PC-3 (cell line): ENCODE data around the gene KRT7. TPM values are rescaled to one million over a fixed set of nuclear protein-coding genes. Genes with fewer than 3 reads are reported as not detected.

Experiments
- ATAC-seq: fragments of 200-7000 bp; cut with Tn5 transposase; 2 replicates; pipeline ENCODE4 v1.9.1; 2020; ENCODE audit warnings: mild to moderate bottlenecking, moderate library complexity
- BruUV-seq: library from RNA; stranded (reverse); fragments of 400-500 nt; replicated peaks from 2 replicates; lab custom pipeline; 2021; lab: Mats Ljungman, UMichigan
- CTCF ChIA-PET: fragments of 300-600 bp; sonication (Branson Sonifier 250); formaldehyde crosslinking; loops from one replicate; lab custom pipeline; 2022; ENCODE audit warnings: antibody characterized with exemption; lab: Charles Lee
- POLR2A ChIA-PET: fragments of 300-600 bp; sonication (Branson Sonifier 250); formaldehyde crosslinking; loops from one replicate; lab custom pipeline; 2022; ENCODE audit warnings: antibody characterized with exemption; ENCODE audit not compliant: unreplicated experiment; lab: Charles Lee
- DNase-seq: peaks from one replicate; pipeline ENCODE4 v3.0.0-alpha.2; 2015
- H2AFZ ChIP-seq: fragments of 300-600 bp; sonication (generic); 2 replicates; pipeline ENCODE4 v1.6.0; 2016; ENCODE audit warnings: antibody characterized with exemption, low read length
- H3F3A ChIP-seq: fragments of 300-600 bp; sonication (generic); one replicate; pipeline ENCODE4 v1.6.0; 2017; ENCODE audit warnings: antibody characterized with exemption, low read length, control low read depth, mild to moderate bottlenecking; ENCODE audit not compliant: unreplicated experiment
- H3K27ac ChIP-seq: fragments of 300-600 bp; sonication (generic); 2 replicates; pipeline ENCODE4 v1.5.1; 2016; ENCODE audit warnings: mild to moderate bottlenecking, low read length
- H3K27me3 ChIP-seq: fragments of 300-600 bp; sonication (generic); 2 replicates; pipeline ENCODE4 v1.6.1; 2016; ENCODE audit warnings: low read length, mixed read lengths
- H3K36me3 ChIP-seq: fragments of 300-600 bp; sonication (generic); 2 replicates; pipeline ENCODE4 v1.6.1; 2016; ENCODE audit warnings: low read depth, mixed run types, low read length, mixed read lengths
- H3K4me1 ChIP-seq: fragments of 300-600 bp; sonication (generic); 2 replicates; pipeline ENCODE4 v1.5.1; 2016; ENCODE audit warnings: low read length; ENCODE audit not compliant: insufficient read depth
- H3K4me2 ChIP-seq: fragments of 300-600 bp; sonication (generic); 2 replicates; pipeline ENCODE4 v1.6.0; 2016; ENCODE audit warnings: low read length
- H3K4me3 ChIP-seq: fragments of 300-600 bp; sonication (generic); 2 replicates; pipeline ENCODE4 v1.5.1; 2016; ENCODE audit warnings: mild to moderate bottlenecking, low read length, mixed read lengths
- H3K79me2 ChIP-seq: fragments of 300-600 bp; sonication (generic); 2 replicates; pipeline ENCODE4 v1.6.1; 2017; ENCODE audit warnings: low read length, mixed read lengths
- H3K9ac ChIP-seq: fragments of 300-600 bp; sonication (generic); 2 replicates; pipeline ENCODE4 v1.6.0; 2016; ENCODE audit warnings: mild to moderate bottlenecking, low read length
- H3K9me2 ChIP-seq: fragments of 300-600 bp; sonication (generic); replicated peaks from 2 replicates; pipeline ENCODE4 v1.6.1; 2016; ENCODE audit warnings: mixed run types, low read length, mixed read lengths
- H3K9me3 ChIP-seq: fragments of 300-600 bp; sonication (generic); 2 replicates; pipeline ENCODE4 v1.6.1; 2016; ENCODE audit warnings: low read length, mixed read lengths
- H4K20me1 ChIP-seq: fragments of 300-600 bp; sonication (generic); 2 replicates; pipeline ENCODE4 v1.6.1; 2016; ENCODE audit warnings: low read length, mixed read lengths
- CTCF ChIP-seq: fragments of 300-600 bp; sonication (generic); conservative IDR thresholded peaks from 2 replicates; pipeline ENCODE4 v1.5.1; 2017; ENCODE audit warnings: antibody characterized with exemption, low read depth, mild to moderate bottlenecking, low read length
- EZH2 ChIP-seq: fragments of 300-600 bp; sonication (generic); IDR thresholded peaks from one replicate; pipeline ENCODE4 v1.6.1; 2017; ENCODE audit warnings: antibody characterized with exemption, mild to moderate bottlenecking, low read length; ENCODE audit not compliant: unreplicated experiment
- EZH2phosphoT487 ChIP-seq: fragments of 300-600 bp; sonication (generic); IDR thresholded peaks from 2 replicates; pipeline ENCODE4 v1.6.1; 2018; ENCODE audit warnings: mild to moderate bottlenecking, antibody characterized with exemption, low read length, borderline replicate concordance
- intact Hi-C: fragments of 100-400 bp; cut with micrococcal nuclease; formaldehyde crosslinking; loops from 2 replicates; pipeline ENCODE4 v1.9.0; 2023
- total RNA-seq: library from RNA; depleted of rRNA; stranded (reverse); fragments of >200 nt; gene quantifications from 2 replicates; pipeline ENCODE4 v1.2.3, GENCODE V29; 2014

The KRT7 gene
- total RNA-seq, 1 experiment from 2014 or later: 2,144 TPM

DNA sequence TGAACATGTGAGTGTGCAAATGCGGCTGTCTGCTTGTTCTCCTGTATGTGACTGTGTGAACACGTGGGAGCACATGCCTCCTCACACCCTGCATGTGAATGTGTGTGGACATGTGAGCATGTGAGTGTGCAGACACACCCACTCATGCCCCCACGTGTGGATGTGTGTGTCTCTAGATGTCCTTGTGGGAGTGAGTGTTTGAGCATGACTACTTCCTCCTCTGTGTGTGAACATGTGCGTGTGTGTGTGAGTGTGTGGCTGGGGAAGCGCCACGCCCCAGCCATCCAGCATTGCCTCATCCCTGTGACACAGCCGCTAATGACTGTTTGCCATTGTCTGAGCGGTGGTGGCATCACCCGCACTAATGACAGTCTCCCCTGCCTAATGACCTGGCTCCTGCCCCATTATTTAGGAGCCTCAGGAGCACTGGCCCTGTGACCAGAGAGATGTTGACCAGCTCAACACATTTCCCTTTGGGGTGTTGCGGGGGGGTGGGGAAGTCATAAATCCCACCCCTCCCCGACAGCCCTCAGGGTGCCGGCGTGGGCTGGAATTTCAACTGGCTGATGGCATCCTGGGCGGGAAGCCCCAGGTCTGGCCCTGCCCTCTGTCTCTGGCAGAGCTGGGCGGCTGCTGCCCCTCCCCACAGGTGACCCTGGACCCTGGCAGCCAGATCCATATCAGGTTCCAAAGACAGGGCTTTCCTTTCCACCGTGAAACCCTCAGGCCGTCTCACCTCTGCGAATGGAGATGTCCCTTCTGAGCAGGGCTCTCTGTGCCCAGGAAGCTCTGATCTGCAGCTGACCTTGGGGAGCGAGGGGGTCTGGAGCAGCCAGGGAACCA, 29.7 kb upstream of the KRT7 start:
- BruUV-seq: no TSS peak
- no peaks in the 10 kb centered on the region for H3K9me2 ChIP-seq
- H3K36me3 ChIP-seq: no peaks in the 10 kb centered on the region
- peak overlapping the region; percentile 47 for H3K4me2 ChIP-seq
- no peaks in the 10 kb centered on the region for H3K27me3 ChIP-seq
- peak overlapping the region; percentile 44 for H3K27ac ChIP-seq
- ChIA-PET POLR2A (interaction anchor here (0.6 kb wide), 1 partner anchor 122 kb away, joined by 16 read pairs; no protein-coding TSS in a partner anchor), CTCF (no interaction called here)
- TF ChIP-seq EZH2 (no peak), CTCF (no peak), EZH2phosphoT487 (no peak)
- H3K9me3 ChIP-seq: no peaks in the 10 kb centered on the region
- intact Hi-C loops: no loop called here
- peaks cover 54% of the 10 kb centered on the region for H3K4me1 ChIP-seq
- no peaks in the 10 kb centered on the region for H3K79me2 ChIP-seq
- ATAC-seq (peak; percentile 55), DNase-seq (peak; percentile 80)
- H3K9ac ChIP-seq: peak overlapping the region; percentile 5; the same call in 1 of the 2 replicates
- no peak overlapping the region for H2AFZ ChIP-seq
- no peaks in the 10 kb centered on the region for H3F3A ChIP-seq
- H4K20me1 ChIP-seq: no peaks in the 10 kb centered on the region
- H3K4me3 ChIP-seq: no peak overlapping the region

GRCh38 chr12:52204095-52204930, 28.7 kb upstream of the KRT7 start:
- H3K9me2 ChIP-seq: no peaks in the 10 kb centered on the region
- no peaks in the 10 kb centered on the region for H3K9me3 ChIP-seq
- no TSS peak for BruUV-seq
- H4K20me1 ChIP-seq: no peaks in the 10 kb centered on the region
- H3F3A ChIP-seq: no peaks in the 10 kb centered on the region
- no peaks in the 10 kb centered on the region for H3K27me3 ChIP-seq
- ChIA-PET POLR2A (no interaction called here), CTCF (no interaction called here)
- TF ChIP-seq CTCF (no peak), EZH2 (no peak), EZH2phosphoT487 (no peak)
- peaks cover 49% of the 10 kb centered on the region for H3K4me1 ChIP-seq
- H3K36me3 ChIP-seq: no peaks in the 10 kb centered on the region
- peak overlapping the region; percentile 47 for H3K4me2 ChIP-seq
- no peak overlapping the region for H3K4me3 ChIP-seq
- ATAC-seq: peak; percentile 61
- H2AFZ ChIP-seq: no peak overlapping the region
- no peak overlapping the region for H3K9ac ChIP-seq
- no peaks in the 10 kb centered on the region for H3K79me2 ChIP-seq
- intact Hi-C loops: no loop called here
- peak overlapping the region; percentile 44 for H3K27ac ChIP-seq
- DNase-seq: peak; percentile 77
